Measurements from ENCODE around the gene STX18.

Gene STX18

GRCh38 chr4:4413373-4413725 is 128.5 kb downstream of the STX18 start:
- WGBS (ENCODE audit: insufficient coverage, insufficient read length): no CpG with 5 or more reads among the region's 10 CpGs
- Histone ChIP-seq H3K36me3 (ENCODE audit: control insufficient read depth, insufficient read depth, low read length) (peaks cover 4% of the 10 kb centered on the region; the same call in 1 of the 2 replicates), H3K4me1 (ENCODE audit: control insufficient read depth, insufficient read depth, low read length) (peaks cover 2% of the 10 kb centered on the region; the same call in 1 of the 2 replicates), H3K27ac (ENCODE audit: low read length) (no peak overlapping the region), H3K4me3 (ENCODE audit: low read length) (no peak overlapping the region), H3K9me3 (ENCODE audit: control insufficient read depth, insufficient read depth, low read length) (no peaks in the 10 kb centered on the region), H3K27me3 (ENCODE audit: control insufficient read depth, insufficient read depth, low read length) (no peaks in the 10 kb centered on the region)
- no peak for DNase-seq (ENCODE audit: low read depth, low spot score)

- no CpG with 5 or more reads among the region's 19 CpGs for WGBS (ENCODE audit: insufficient coverage, insufficient read length)
- H3K27ac ChIP-seq (ENCODE audit: low read length): no peak overlapping the region
Measured at GRCh38 chr4:4412641-4413372, 129.0 kb downstream of the STX18 start.

GRCh38 chr4:4411906-4412305 is 129.9 kb downstream of the STX18 start:
- Histone ChIP-seq H3K4me1 (ENCODE audit: control insufficient read depth, insufficient read depth, low read length) (peaks cover 2% of the 10 kb centered on the region; the same call in 1 of the 2 replicates), H3K36me3 (ENCODE audit: control insufficient read depth, insufficient read depth, low read length) (peaks cover 4% of the 10 kb centered on the region; the same call in 1 of the 2 replicates), H3K27ac (ENCODE audit: low read length) (no peak overlapping the region), H3K4me3 (ENCODE audit: low read length) (no peak overlapping the region), H3K9me3 (ENCODE audit: control insufficient read depth, insufficient read depth, low read length) (no peaks in the 10 kb centered on the region), H3K27me3 (ENCODE audit: control insufficient read depth, insufficient read depth, low read length) (no peaks in the 10 kb centered on the region)
- no peak for DNase-seq (ENCODE audit: low read depth, low spot score)
- no CpG with 5 or more reads among the region's 15 CpGs for WGBS (ENCODE audit: insufficient coverage, insufficient read length)

More at GRCh38 chr4:4412641-4413372, 129.0 kb downstream of the STX18 start:
- Histone ChIP-seq H3K9me3 (ENCODE audit: control insufficient read depth, insufficient read depth, low read length) (no peaks in the 10 kb centered on the region), H3K4me3 (ENCODE audit: low read length) (no peak overlapping the region), H3K4me1 (ENCODE audit: control insufficient read depth, insufficient read depth, low read length) (peaks cover 2% of the 10 kb centered on the region; the same call in 1 of the 2 replicates), H3K27me3 (ENCODE audit: control insufficient read depth, insufficient read depth, low read length) (no peaks in the 10 kb centered on the region), H3K36me3 (ENCODE audit: control insufficient read depth, insufficient read depth, low read length) (peaks cover 4% of the 10 kb centered on the region; the same call in 1 of the 2 replicates)
- DNase-seq (ENCODE audit: low read depth, low spot score): no peak

- H3K27me3 ChIP-seq (ENCODE audit: control insufficient read depth, insufficient read depth, low read length): no peaks in the 10 kb centered on the region
- H3K4me1 ChIP-seq (ENCODE audit: control insufficient read depth, insufficient read depth, low read length): peaks cover 2% of the 10 kb centered on the region; the same call in 1 of the 2 replicates
- no peaks in the 10 kb centered on the region for H3K9me3 ChIP-seq (ENCODE audit: control insufficient read depth, insufficient read depth, low read length)
- H3K36me3 ChIP-seq (ENCODE audit: control insufficient read depth, insufficient read depth, low read length): 0 out of 2 replicates have a peak, but pooled peaks cover 4% of the 10 kb centered on the region
- no peak for DNase-seq (ENCODE audit: low read depth, low spot score)
- WGBS (ENCODE audit: insufficient coverage, insufficient read length): no CpG with 5 or more reads among the region's 15 CpGs
- H3K4me3 ChIP-seq (ENCODE audit: low read length): no peak overlapping the region
- no peak overlapping the region for H3K27ac ChIP-seq (ENCODE audit: low read length)
Measured at GRCh38 chr4:4410271-4410670, 131.6 kb downstream of the STX18 start.

- H3K4me3 ChIP-seq (ENCODE audit: low read length): no peak overlapping the region
- no CpG with 5 or more reads among the region's 23 CpGs for WGBS (ENCODE audit: insufficient coverage, insufficient read length)
- no peak for DNase-seq (ENCODE audit: low read depth, low spot score)
Measured at GRCh38 chr4:4409416-4410115, 132.3 kb downstream of the STX18 start.

GRCh38 chr4:4408576-4409335 is 133.1 kb downstream of the STX18 start:
- DNase-seq (ENCODE audit: low read depth, low spot score): no peak
- Histone ChIP-seq H3K4me3 (ENCODE audit: low read length) (no peak overlapping the region), H3K27ac (ENCODE audit: low read length) (no peak overlapping the region), H3K36me3 (ENCODE audit: control insufficient read depth, insufficient read depth, low read length) (0 out of 2 replicates have a peak, but pooled peaks cover 4% of the 10 kb centered on the region), H3K27me3 (ENCODE audit: control insufficient read depth, insufficient read depth, low read length) (no peaks in the 10 kb centered on the region), H3K4me1 (ENCODE audit: control insufficient read depth, insufficient read depth, low read length) (peaks cover 2% of the 10 kb centered on the region; the same call in 1 of the 2 replicates), H3K9me3 (ENCODE audit: control insufficient read depth, insufficient read depth, low read length) (no peaks in the 10 kb centered on the region)
- WGBS (ENCODE audit: insufficient coverage, insufficient read length): no CpG with 5 or more reads among the region's 23 CpGs

More at GRCh38 chr4:4409416-4410115, 132.3 kb downstream of the STX18 start:
- Histone ChIP-seq H3K27me3 (ENCODE audit: control insufficient read depth, insufficient read depth, low read length) (no peaks in the 10 kb centered on the region), H3K4me1 (ENCODE audit: control insufficient read depth, insufficient read depth, low read length) (peaks cover 2% of the 10 kb centered on the region; the same call in 1 of the 2 replicates), H3K27ac (ENCODE audit: low read length) (no peak overlapping the region), H3K36me3 (ENCODE audit: control insufficient read depth, insufficient read depth, low read length) (0 out of 2 replicates have a peak, but pooled peaks cover 4% of the 10 kb centered on the region), H3K9me3 (ENCODE audit: control insufficient read depth, insufficient read depth, low read length) (no peaks in the 10 kb centered on the region)

GRCh38 chr4:4408132-4408523 is 133.7 kb downstream of the STX18 start:
- H3K4me3 ChIP-seq (ENCODE audit: low read length): no peak overlapping the region
- no peak overlapping the region for H3K27ac ChIP-seq (ENCODE audit: low read length)
- DNase-seq (ENCODE audit: low read depth, low spot score): no peak
- H3K9me3 ChIP-seq (ENCODE audit: control insufficient read depth, insufficient read depth, low read length): no peaks in the 10 kb centered on the region
- H3K36me3 ChIP-seq (ENCODE audit: control insufficient read depth, insufficient read depth, low read length): 0 out of 2 replicates have a peak, but pooled peaks cover 4% of the 10 kb centered on the region
- no CpG with 5 or more reads among the region's 13 CpGs for WGBS (ENCODE audit: insufficient coverage, insufficient read length)
- H3K27me3 ChIP-seq (ENCODE audit: control insufficient read depth, insufficient read depth, low read length): no peaks in the 10 kb centered on the region
- peaks cover 2% of the 10 kb centered on the region; the same call in 1 of the 2 replicates for H3K4me1 ChIP-seq (ENCODE audit: control insufficient read depth, insufficient read depth, low read length)

GRCh38 chr4:4407299-4408131 is 134.3 kb downstream of the STX18 start:
- no peak overlapping the region for H3K4me3 ChIP-seq (ENCODE audit: low read length)
- no peaks in the 10 kb centered on the region for H3K9me3 ChIP-seq (ENCODE audit: control insufficient read depth, insufficient read depth, low read length)
- no peak overlapping the region for H3K27ac ChIP-seq (ENCODE audit: low read length)
- WGBS (ENCODE audit: insufficient coverage, insufficient read length): no CpG with 5 or more reads among the region's 19 CpGs
- DNase-seq (ENCODE audit: low read depth, low spot score): no peak
- peaks cover 2% of the 10 kb centered on the region; the same call in 1 of the 2 replicates for H3K4me1 ChIP-seq (ENCODE audit: control insufficient read depth, insufficient read depth, low read length)
- peaks cover 4% of the 10 kb centered on the region; the same call in 1 of the 2 replicates for H3K36me3 ChIP-seq (ENCODE audit: control insufficient read depth, insufficient read depth, low read length)
- no peaks in the 10 kb centered on the region for H3K27me3 ChIP-seq (ENCODE audit: control insufficient read depth, insufficient read depth, low read length)

- peaks cover 2% of the 10 kb centered on the region; the same call in 1 of the 2 replicates for H3K4me1 ChIP-seq (ENCODE audit: control insufficient read depth, insufficient read depth, low read length)
- H3K27me3 ChIP-seq (ENCODE audit: control insufficient read depth, insufficient read depth, low read length): no peaks in the 10 kb centered on the region
- H3K4me3 ChIP-seq (ENCODE audit: low read length): no peak overlapping the region
- H3K36me3 ChIP-seq (ENCODE audit: control insufficient read depth, insufficient read depth, low read length): peaks cover 4% of the 10 kb centered on the region; the same call in 1 of the 2 replicates
- no peak for DNase-seq (ENCODE audit: low read depth, low spot score)
- no peaks in the 10 kb centered on the region for H3K9me3 ChIP-seq (ENCODE audit: control insufficient read depth, insufficient read depth, low read length)
- H3K27ac ChIP-seq (ENCODE audit: low read length): no peak overlapping the region
- WGBS (ENCODE audit: insufficient coverage, insufficient read length): no CpG with 5 or more reads among the region's 28 CpGs
Measured at GRCh38 chr4:4406455-4407298, 135.2 kb downstream of the STX18 start.
